Measurements from ENCODE around the gene HLA-A. TPM values are rescaled to one million over a fixed set of nuclear protein-coding genes. Genes with fewer than 3 reads are reported as not detected.

The HLA-A gene
- total and polyA plus RNA-seq, 2 of the 13 experiments (the other 11 are each of a cell fraction or from before 2014, with no cell fraction given): 345 to 527 TPM

- no peak for TF ChIP-seq CHD2 (IDR thresholded peaks at IDR 0.05; ENCODE audit: low read depth, low read length)
- TF ChIP-seq HMGXB4 (CRISPR knock-in tag; IDR thresholded peaks at IDR 0.05; ENCODE audit: borderline replicate concordance in 1 of 2, low read depth in 1 of 2): no peak
- no peak for TF ChIP-seq GATA4 (IDR thresholded peaks at IDR 0.05; ENCODE audit: borderline replicate concordance, low read depth)
- no peak for TF ChIP-seq TP53 (CRISPR knock-in tag; conservative IDR thresholded peaks at IDR 0.05)
- no peak for TF ChIP-seq ZNF329 (CRISPR knock-in tag; IDR thresholded peaks at IDR 0.05; ENCODE audit: low read depth)
- TF ChIP-seq ZNF713 (CRISPR knock-in tag; IDR thresholded peaks at IDR 0.05): no peak
- TF ChIP-seq ZNF451 (CRISPR knock-in tag; IDR thresholded peaks at IDR 0.05): no peak
- no peak for TF ChIP-seq ZNF383 (CRISPR knock-in tag; IDR thresholded peaks at IDR 0.05; ENCODE audit: borderline replicate concordance)
- no peak for TF ChIP-seq ZBTB44 (CRISPR knock-in tag; IDR thresholded peaks at IDR 0.05)
- in situ Hi-C loops (cut with HindIII; ENCODE audit: extremely low pct_ligation_motif_present, low pct_unique_long_range_greater_than_20kb) (no loop called here), intact Hi-C loops (cut with micrococcal nuclease; ENCODE audit: unreplicated experiment) (loop anchor here (5.0 kb wide), 1 partner anchor 61 kb away; no protein-coding TSS in a partner anchor)
- BruUV-seq (replicated peaks): no TSS peak
- Histone ChIP-seq H3K27ac (ENCODE audit: extremely low read length, insufficient read depth, low read length) (peak overlapping the region; percentile 84), H3K9me3 (ENCODE audit: low read length) (no peaks in the 10 kb centered on the region), H3K9ac (ENCODE audit: insufficient read depth, low read depth, low read length) (no peak overlapping the region), H4K20me1 (ENCODE audit: insufficient read depth, low read length) (no peaks in the 10 kb centered on the region), H3K4me3 (replicated peaks in 1 of 3; ENCODE audit: insufficient read depth in 1 of 3, low read depth in 2 of 3, low read length in 3 of 3) (no peak overlapping the region), H3K27me3 (ENCODE audit: control insufficient read depth in 1 of 2, insufficient read depth in 2 of 2, low read length in 2 of 2) (no peaks in the 10 kb centered on the region; a peak in 1 of 5 replicates), H3K79me2 (ENCODE audit: insufficient read depth, low read length) (peaks cover 9% of the 10 kb centered on the region), H3K36me3 (replicated peaks in 1 of 2; ENCODE audit: control insufficient read depth in 1 of 2, insufficient read depth in 2 of 2, low read length in 2 of 2) (no peaks in the 10 kb centered on the region), H3K4me1 (ENCODE audit: insufficient read depth, low read length) (peaks cover 34% of the 10 kb centered on the region), H2AFZ (ENCODE audit: low read length) (no peak overlapping the region), H3K4me2 (ENCODE audit: low read depth, low read length) (no peak overlapping the region)
- POLR2A ChIA-PET: interaction anchor here (1.0 to 4.8 kb wide), 3 partner anchors 8 to 20 kb away, joined by 4 to 76 read pairs (median 7); no protein-coding TSS in a partner anchor
- peak; percentile 35 for DNase-seq (ENCODE audit: low spot score)
- CTCF ChIA-PET (ENCODE audit: low intra/inter-chr PET ratio, low total read pairs): no interaction called here
- no peak for ATAC-seq
- FAIRE-seq: no peak
- WGBS (ENCODE audit: low lambda C conversion rate): 72% methylated on average over 2 of the region's 2 CpGs
These were observed 25.8 kb downstream of the HLA-A start for GRCh38 chr6:29968130-29968529.

Measured in HepG2 (cell line).